22Rv1 (cell line): ENCODE measurements around the gene AMPD3.

ENCODE experiments used
- H3K27ac ChIP-seq: fragments of 450-650 bp; 2 replicates; pipeline ENCODE4 v1.5.1; 2017
- CTCF ChIP-seq: fragments of 450-650 bp; IDR thresholded peaks from 2 replicates; pipeline ENCODE4 v1.5.1; 2017; ENCODE audit warnings: mild to moderate bottlenecking
- ZFX ChIP-seq: fragments of 450-650 bp; IDR thresholded peaks from 2 replicates; pipeline ENCODE4 v1.6.1; 2017; ENCODE audit warnings: antibody characterized with exemption, borderline replicate concordance

AMPD3 gene

GRCh38 chr11:10462746-10463300, 7.8 kb downstream of the AMPD3 start:
- no peak overlapping the region for H3K27ac ChIP-seq
- TF ChIP-seq ZFX (no peak), CTCF (no peak)

GRCh38 chr11:10473371-10473770, 18.3 kb downstream of the AMPD3 start:
- TF ChIP-seq ZFX (no peak), CTCF (no peak)
- no peak overlapping the region for H3K27ac ChIP-seq

GRCh38 chr11:10474551-10474950, 19.5 kb downstream of the AMPD3 start:
- no peak for TF ChIP-seq ZFX
- no peak for TF ChIP-seq CTCF
- no peak overlapping the region for H3K27ac ChIP-seq

DNA sequence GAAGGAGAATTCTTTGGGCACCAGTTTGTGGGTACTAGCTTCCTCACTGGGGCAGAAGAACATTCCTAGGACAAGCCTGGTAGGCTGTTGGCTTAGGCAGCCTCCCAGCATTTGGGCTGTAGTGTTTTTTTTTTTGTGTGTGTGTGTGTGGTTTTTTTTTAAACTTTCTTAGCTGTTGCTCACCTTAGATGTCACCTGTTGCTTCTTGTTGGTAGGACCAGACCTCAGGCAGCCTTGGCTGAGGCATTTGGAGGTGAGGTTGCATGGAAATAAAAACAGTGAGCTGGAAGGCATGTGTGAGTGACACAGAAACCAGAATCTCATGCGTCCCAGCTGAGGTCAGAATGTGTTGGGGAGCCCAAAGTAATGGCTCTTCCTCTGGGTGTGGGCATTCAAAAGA, 21.3 kb downstream of the AMPD3 start:
- TF ChIP-seq ZFX = no peak
- no peak for TF ChIP-seq CTCF
- H3K27ac ChIP-seq = no peak overlapping the region

- no peak overlapping the region for H3K27ac ChIP-seq
- TF ChIP-seq CTCF (no peak), ZFX (no peak)
These were observed 22.0 kb downstream of the AMPD3 start for GRCh38 chr11:10476927-10477689.

DNA sequence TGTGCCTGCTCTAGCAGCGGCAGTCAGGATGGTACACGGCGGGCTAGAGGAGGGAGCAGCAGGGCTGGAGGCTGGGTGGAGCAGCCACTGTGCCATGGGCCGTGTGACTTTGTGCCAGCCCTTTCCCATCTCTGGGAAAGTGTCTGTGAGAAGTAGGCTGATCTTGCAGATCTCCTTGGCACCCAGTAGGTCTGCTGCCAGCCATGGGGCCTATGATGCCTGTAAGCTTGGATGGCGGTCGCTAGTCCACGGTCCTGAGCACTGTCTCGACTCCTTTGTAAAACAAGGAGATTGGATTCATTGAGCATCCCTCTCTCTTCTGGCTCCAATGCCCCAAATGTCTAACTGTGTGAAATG, 22.6 kb downstream of the AMPD3 start:
- no peak overlapping the region for H3K27ac ChIP-seq

More for the DNA sequence above, 22.6 kb downstream of the AMPD3 start:
- TF ChIP-seq CTCF (no peak), ZFX (no peak)
